MCF 10A (cell line): ENCODE data around the gene ARTN. TPM values are rescaled to one million over a fixed set of nuclear protein-coding genes. Genes with fewer than 3 reads are reported as not detected.

Experiments
- BruUV-seq: library from RNA; stranded (reverse); fragments of 400-500 nt; replicated peaks from 2 replicates; lab custom pipeline; 2021; lab: Mats Ljungman, UMichigan
- CTCF ChIA-PET: fragments of 300-600 bp; sonication (Branson Sonifier 250); formaldehyde crosslinking; extraction: SDS; loops from one replicate; lab custom pipeline; 2021; ENCODE audit warnings: antibody characterized with exemption, inconsistent platforms; lab: Yijun Ruan, JAX
- POLR2A ChIA-PET: fragments of 300-600, 350-650 bp; sonication (Branson Sonifier 250); formaldehyde crosslinking; extraction: SDS; loops from one replicate; lab custom pipeline; 2020; ENCODE audit warnings: antibody characterized with exemption, inconsistent platforms; lab: Yijun Ruan, JAX
- DNase-seq: peaks from one replicate; pipeline ENCODE4 v3.0.0-alpha.2; 2018; ENCODE audit not compliant: unreplicated experiment
- H3K27ac Mint-ChIP-seq: one replicate; pipeline ENCODE4 v1.8.0; 2022; ENCODE audit warnings: mild to moderate bottlenecking, low read depth, mixed read lengths; ENCODE audit not compliant: unreplicated experiment
- H3K27me3 Mint-ChIP-seq: one replicate; pipeline ENCODE4 v1.8.0; 2022; ENCODE audit warnings: mixed read lengths; ENCODE audit not compliant: insufficient read depth, unreplicated experiment
- H3K36me3 Mint-ChIP-seq: one replicate; pipeline ENCODE4 v1.8.0; 2022; ENCODE audit warnings: mild to moderate bottlenecking, moderate library complexity, mixed read lengths; ENCODE audit not compliant: insufficient read depth, unreplicated experiment
- H3K4me1 Mint-ChIP-seq: one replicate; pipeline ENCODE4 v1.8.0; 2022; ENCODE audit warnings: mixed read lengths; ENCODE audit not compliant: insufficient read depth, unreplicated experiment
- H3K4me3 Mint-ChIP-seq: one replicate; pipeline ENCODE4 v1.8.0; 2022; ENCODE audit warnings: mild to moderate bottlenecking, moderate library complexity, mixed read lengths; ENCODE audit not compliant: unreplicated experiment
- H3K9me3 Mint-ChIP-seq: one replicate; pipeline ENCODE4 v1.8.0; 2022; ENCODE audit warnings: mixed read lengths; ENCODE audit not compliant: unreplicated experiment
- CTCF ChIP-seq: fragments of 200-600 bp; IDR thresholded peaks from one replicate; pipeline ENCODE4 v1.8.0; 2022; ENCODE audit warnings: antibody characterized with exemption, mild to moderate bottlenecking; ENCODE audit not compliant: unreplicated experiment
- intact Hi-C: fragments of 100-400 bp; cut with micrococcal nuclease; formaldehyde crosslinking; loops from 2 replicates; pipeline ENCODE4 v1.14.1; 2022
- total RNA-seq: library from RNA; stranded (reverse); gene quantifications from 2 replicates; pipeline ENCODE4 v1.2.3, GENCODE V29; 2022

ARTN gene
- total RNA-seq, 1 experiment from 2014 or later = 1.9 TPM

- intact Hi-C loops = loop anchor here (2.0 to 10.0 kb wide), 3 partner anchors 81 to 701 kb away; partner anchors contain the start of gene ST3GAL3
- Mint-ChIP-seq H3K27ac (peak overlapping the region; percentile 39), H3K36me3 (no peaks in the 10 kb centered on the region), H3K9me3 (no peaks in the 10 kb centered on the region), H3K27me3 (no peaks in the 10 kb centered on the region), H3K4me3 (no peak overlapping the region), H3K4me1 (peaks cover 29% of the 10 kb centered on the region)
- ChIA-PET POLR2A (interaction anchor here (0.6 to 3.8 kb wide), 9 partner anchors 7 to 172 kb away, joined by 3 to 34 read pairs (median 5); partner anchors contain the start of gene ATP6V0B), CTCF (interaction anchor here (0.6 to 13.0 kb wide), 37 partner anchors 8 to 408 kb away, joined by 3 to 369 read pairs (median 5); no protein-coding TSS in a partner anchor)
- no TSS peak for BruUV-seq
- no peak for TF ChIP-seq CTCF
- DNase-seq = no peak
These were observed 2.3 kb downstream of the ARTN start for GRCh38 chr1:43935711-43936427.

GRCh38 chr1:43936431-43937151, 3.0 kb downstream of the ARTN start:
- TF ChIP-seq CTCF = no peak
- intact Hi-C loops = loop anchor here (10.0 kb wide), 2 partner anchors 82 to 702 kb away; no protein-coding TSS in a partner anchor
- ChIA-PET CTCF (interaction anchor here (0.7 to 13.0 kb wide), 6 partner anchors 11 to 173 kb away, joined by 3 to 369 read pairs (median 6); partner anchors contain the start of gene IPO13), POLR2A (interaction anchor here (0.6 to 3.8 kb wide), 6 partner anchors 9 to 266 kb away, joined by 3 to 17 read pairs (median 6); partner anchors contain the start of genes ATP6V0B and IPO13)
- no TSS peak for BruUV-seq
- no peak for DNase-seq
- no peak overlapping the region for H3K4me3 Mint-ChIP-seq
- no peaks in the 10 kb centered on the region for H3K27me3 Mint-ChIP-seq
- no peak overlapping the region for H3K27ac Mint-ChIP-seq
- H3K4me1 Mint-ChIP-seq = peaks cover 24% of the 10 kb centered on the region
- H3K9me3 Mint-ChIP-seq = no peaks in the 10 kb centered on the region
- no peaks in the 10 kb centered on the region for H3K36me3 Mint-ChIP-seq

- Mint-ChIP-seq H3K9me3 (no peaks in the 10 kb centered on the region), H3K27me3 (no peaks in the 10 kb centered on the region), H3K36me3 (no peaks in the 10 kb centered on the region), H3K4me3 (no peak overlapping the region), H3K4me1 (peaks cover 22% of the 10 kb centered on the region), H3K27ac (no peak overlapping the region)
- intact Hi-C loops = loop anchor here (10.0 kb wide), 2 partner anchors 83 to 703 kb away; no protein-coding TSS in a partner anchor
- POLR2A ChIA-PET = interaction anchor here (0.5 to 3.8 kb wide), 7 partner anchors 9 to 265 kb away, joined by 3 to 17 read pairs (median 5); partner anchors contain the start of gene IPO13
- no peak for TF ChIP-seq CTCF
- DNase-seq = no peak
- no TSS peak for BruUV-seq
- CTCF ChIA-PET = interaction anchor here (0.7 to 1.2 kb wide), 5 partner anchors 8 to 174 kb away, joined by 3 to 7 read pairs (median 4); partner anchors contain the start of gene IPO13
These were observed 3.7 kb downstream of the ARTN start for GRCh38 chr1:43937179-43937865.
